Right renal pelvis (tissue), 4 donors: ENCODE results near the gene SOD1. TPM values are rescaled to one million over a fixed set of nuclear protein-coding genes. Genes with fewer than 3 reads are reported as not detected.
"Not testable (repeated sequence)": the region's sequence is repeated elsewhere in the genome, so short reads cannot be mapped to it uniquely, and the experiment has no call there.

ENCODE experiments used
- DNase-seq, 4 donors: peaks; one replicate each; pipeline ENCODE4 v3.0.0-alpha.2; 2013; ENCODE audit warnings: low read depth in 4 of 4, low spot score in 3 of 4, missing footprints in 1 of 4
- polyA plus RNA-seq, 4 donors: library from polyadenylated mRNA; unstranded; fragments of 120-200 nt; gene quantifications; one replicate each; pipeline ENCODE4 v1.2.1, GENCODE V29; 2013; ENCODE audit not compliant: insufficient read length in 4 of 4

SOD1 gene
- polyA plus RNA-seq, 4 donors, result 275 to 293 (median 284) TPM

DNA sequence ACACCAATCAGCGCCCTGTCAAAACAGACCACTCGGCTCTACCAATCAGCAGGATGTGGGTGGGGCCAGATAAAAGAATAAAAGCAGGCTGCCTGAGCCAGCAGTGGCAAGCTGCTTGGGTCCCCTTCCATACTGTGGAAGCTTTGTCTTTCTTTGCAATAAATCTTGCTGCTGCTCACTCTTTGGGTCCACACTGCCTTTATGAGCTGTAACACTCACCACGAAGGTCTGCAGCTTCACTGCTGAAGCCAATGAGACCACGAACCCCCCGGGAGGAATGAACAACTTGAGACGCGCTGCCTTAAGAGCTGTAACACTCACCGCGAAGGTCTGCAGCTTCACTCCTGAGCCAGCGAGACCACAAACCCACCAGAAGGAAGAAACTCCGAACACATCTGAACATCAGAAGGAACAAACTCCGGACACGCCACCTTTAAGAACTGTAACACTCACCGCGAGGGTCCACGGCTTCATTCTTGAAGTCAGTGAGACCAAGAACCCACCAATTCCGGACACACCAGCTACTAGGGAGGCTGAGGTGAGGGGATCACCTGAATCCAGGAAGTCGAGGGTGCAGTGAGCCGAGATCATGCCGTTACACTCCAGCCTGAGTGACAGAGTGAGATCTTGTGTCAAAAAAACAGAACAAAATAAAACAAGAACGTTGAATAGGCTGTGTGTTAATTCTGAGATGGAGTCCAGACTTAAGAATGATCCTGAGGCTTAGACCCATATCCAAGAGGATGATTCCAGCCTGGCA, 4.5 kb upstream of the SOD1 start:
- DNase-seq, result not testable (repeated sequence)

GRCh38 chr21:31656199-31657095, 3.0 kb upstream of the SOD1 start:
- DNase-seq, result no peak

DNA sequence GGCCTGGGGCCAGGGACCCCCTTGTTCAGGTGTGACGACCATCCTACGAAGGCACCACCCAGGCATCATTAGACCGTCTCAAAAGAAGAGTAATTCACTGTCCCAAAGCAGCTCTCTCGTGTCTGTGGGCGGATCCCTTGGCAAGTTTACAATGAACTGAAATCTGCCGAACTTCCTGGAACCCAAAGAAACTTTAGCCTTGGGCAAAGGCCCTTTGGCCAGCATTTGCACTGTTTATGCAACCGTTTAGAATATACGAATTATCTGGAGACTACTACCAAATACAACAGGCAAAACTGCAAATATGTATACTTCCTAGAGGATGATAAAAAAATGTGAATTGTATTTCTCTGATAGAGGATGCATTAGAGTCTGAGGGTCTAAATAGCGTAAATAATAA, 1.4 kb upstream of the SOD1 start:
- DNase-seq, result no peak

DNA sequence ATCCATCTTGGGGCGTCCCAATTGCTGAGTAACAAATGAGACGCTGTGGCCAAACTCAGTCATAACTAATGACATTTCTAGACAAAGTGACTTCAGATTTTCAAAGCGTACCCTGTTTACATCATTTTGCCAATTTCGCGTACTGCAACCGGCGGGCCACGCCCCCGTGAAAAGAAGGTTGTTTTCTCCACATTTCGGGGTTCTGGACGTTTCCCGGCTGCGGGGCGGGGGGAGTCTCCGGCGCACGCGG, 282 bp upstream of the SOD1 start:
- DNase-seq, result no peak

GRCh38 chr21:31660259-31660565, 719 bp downstream of the SOD1 start:
- DNase-seq, result peak in 1 of 4 donors; percentile 42

- no peak for DNase-seq
Observed at GRCh38 chr21:31660591-31660990, 1.1 kb downstream of the SOD1 start.

- no peak for DNase-seq
Observed at GRCh38 chr21:31663584-31664249, 4.2 kb downstream of the SOD1 start.

- no peak for DNase-seq
Observed at GRCh38 chr21:31665397-31665796, 5.9 kb downstream of the SOD1 start.

- DNase-seq, result not testable (repeated sequence)
Observed at GRCh38 chr21:31665869-31666268, 6.4 kb downstream of the SOD1 start.

GRCh38 chr21:31666445-31667010, 7.0 kb downstream of the SOD1 start:
- DNase-seq, result no peak

DNA sequence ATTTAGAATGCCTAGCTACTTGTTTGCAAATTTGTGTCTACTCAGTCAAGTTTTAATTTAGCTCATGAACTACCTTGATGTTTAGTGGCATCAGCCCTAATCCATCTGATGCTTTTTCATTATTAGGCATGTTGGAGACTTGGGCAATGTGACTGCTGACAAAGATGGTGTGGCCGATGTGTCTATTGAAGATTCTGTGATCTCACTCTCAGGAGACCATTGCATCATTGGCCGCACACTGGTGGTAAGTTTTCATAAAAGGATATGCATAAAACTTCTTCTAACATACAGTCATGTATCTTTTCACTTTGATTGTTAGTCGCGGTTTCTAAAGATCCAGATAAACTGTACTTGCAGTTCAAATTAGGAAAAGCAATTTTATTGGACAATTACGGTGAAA, 7.6 kb downstream of the SOD1 start:
- DNase-seq, result no peak

DNA sequence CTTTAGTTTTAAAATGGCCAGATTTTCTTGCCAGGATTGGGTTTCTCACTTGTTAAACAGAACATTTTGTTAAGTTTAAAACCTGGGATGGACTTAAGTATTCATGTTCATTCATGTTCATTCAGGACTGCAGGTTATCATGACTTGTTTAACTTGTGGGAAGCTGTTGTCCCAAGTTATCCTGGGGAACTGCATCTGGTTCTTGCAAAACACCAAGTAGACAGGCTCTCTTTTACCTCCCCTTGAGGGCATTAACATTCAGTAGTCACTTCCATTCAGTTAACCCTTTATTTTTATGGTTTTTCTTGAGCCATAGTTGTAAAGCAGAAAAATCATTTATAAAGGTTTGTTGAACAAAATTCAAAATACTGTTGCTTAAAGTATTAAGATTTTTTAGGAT, 8.1 kb downstream of the SOD1 start:
- DNase-seq, result no peak

GRCh38 chr21:31668651-31669491, 9.4 kb downstream of the SOD1 start:
- no peak for DNase-seq

DNA sequence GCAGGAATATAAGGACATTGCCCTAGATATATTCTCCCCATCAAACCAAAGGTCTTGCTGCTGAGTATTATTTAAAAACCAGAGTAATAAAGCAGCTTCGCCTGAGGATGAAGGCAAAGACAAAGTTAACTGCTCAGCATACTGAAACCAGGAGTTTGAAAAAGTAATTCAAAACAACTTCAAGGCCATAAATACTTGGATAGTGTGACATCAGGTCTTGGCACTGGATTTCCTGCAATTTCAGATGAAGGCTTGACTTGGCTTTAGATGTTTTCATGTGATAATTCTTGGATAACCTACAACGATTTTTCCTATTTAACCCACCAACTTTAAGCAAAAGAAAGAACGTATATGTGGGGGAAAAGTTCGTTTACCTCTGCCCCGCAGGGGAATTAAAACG, 10.6 kb downstream of the SOD1 start:
- no peak for DNase-seq

- no peak for DNase-seq
Observed at GRCh38 chr21:31671146-31671716, 11.7 kb downstream of the SOD1 start.

DNA sequence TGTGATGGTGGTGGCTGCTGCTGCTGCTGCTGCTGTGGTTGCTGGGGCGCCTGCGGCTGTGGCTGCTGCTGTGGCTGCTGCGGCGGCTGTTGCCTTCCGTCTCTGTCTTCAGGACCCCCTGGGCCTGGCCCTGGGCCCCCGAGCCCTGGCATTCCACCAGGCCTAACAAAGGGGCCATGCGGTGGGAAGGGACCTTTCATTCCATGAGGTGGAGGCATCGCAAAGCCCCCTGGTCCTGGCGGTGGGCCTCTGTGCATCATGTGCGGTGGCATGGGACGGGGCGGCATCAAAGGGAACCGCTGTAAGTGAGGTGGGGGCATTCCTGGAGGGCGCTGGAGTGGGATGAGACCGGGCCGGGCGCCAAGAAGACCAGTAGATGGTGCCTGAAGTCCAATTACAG, 12.4 kb downstream of the SOD1 start:
- DNase-seq, result no peak

- DNase-seq, result no peak
Observed at GRCh38 chr21:31673321-31673912, 13.9 kb downstream of the SOD1 start.

GRCh38 chr21:31675318-31675717, 15.8 kb downstream of the SOD1 start:
- DNase-seq, result no peak

GRCh38 chr21:31675960-31676359, 16.5 kb downstream of the SOD1 start:
- no peak for DNase-seq

DNA sequence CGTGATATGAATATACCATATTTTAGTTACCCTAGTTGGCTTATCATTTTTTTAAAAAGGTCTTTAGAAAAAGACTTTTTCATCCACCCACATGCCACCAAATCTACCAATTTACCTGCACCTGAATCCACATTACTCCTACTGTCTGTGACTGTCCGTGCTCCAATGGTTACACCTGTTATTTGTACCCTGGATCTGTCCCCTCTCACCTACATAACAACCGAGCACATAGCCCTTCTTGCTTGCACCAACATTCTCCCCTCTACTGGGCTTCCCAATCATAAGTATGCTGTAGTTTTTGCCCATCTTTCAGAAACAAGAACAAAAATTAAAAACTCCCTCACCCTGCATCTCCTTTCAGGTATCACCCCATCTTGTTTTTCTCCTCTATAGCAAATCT, 17.6 kb downstream of the SOD1 start:
- no peak for DNase-seq
